Immature natural killer cell (primary cell): ENCODE data around the gene L3MBTL1. TPM values are rescaled to one million over a fixed set of nuclear protein-coding genes. Genes with fewer than 3 reads are reported as not detected.

ENCODE experiments used
- DNase-seq, 3 donors: peaks; one replicate each; pipeline ENCODE4 v3.0.0; 2022; ENCODE audit warnings: mixed read lengths in 1 of 3
- H3K27ac Mint-ChIP-seq, 6 donors: one replicate each; pipeline ENCODE4 v1.8.0; 2020; ENCODE audit warnings: mixed read lengths in 6 of 6, mild to moderate bottlenecking in 5 of 6, inconsistent platforms in 4 of 6, moderate library complexity in 3 of 6
- H3K27me3 Mint-ChIP-seq, 3 donors: one replicate each; pipeline ENCODE4 v1.8.0; 2020 to 2021; ENCODE audit warnings: low read depth in 3 of 3, mild to moderate bottlenecking in 3 of 3, mixed read lengths in 3 of 3, moderate library complexity in 3 of 3, inconsistent platforms in 1 of 3
- H3K36me3 Mint-ChIP-seq, 3 donors: one replicate each; pipeline ENCODE4 v1.8.0; 2020; ENCODE audit warnings: mixed read lengths in 3 of 3, inconsistent platforms in 2 of 3, mild to moderate bottlenecking in 2 of 3
- H3K4me1 Mint-ChIP-seq, 2 donors: one replicate each; pipeline ENCODE4 v1.8.0; 2020; ENCODE audit warnings: inconsistent platforms in 2 of 2, mild to moderate bottlenecking in 2 of 2, mixed read lengths in 2 of 2, moderate library complexity in 1 of 2
- H3K4me3 Mint-ChIP-seq, 5 donors: one replicate each; pipeline ENCODE4 v1.8.0; 2020; ENCODE audit warnings: mild to moderate bottlenecking in 5 of 5, mixed read lengths in 5 of 5, inconsistent platforms in 3 of 5, moderate library complexity in 3 of 5
- H3K9me3 Mint-ChIP-seq, 6 donors: one replicate each; pipeline ENCODE4 v1.8.0; 2020; ENCODE audit warnings: mild to moderate bottlenecking in 6 of 6, mixed read lengths in 6 of 6, inconsistent platforms in 4 of 6, moderate library complexity in 3 of 6
- polyA plus RNA-seq, 3 donors: library from polyadenylated mRNA; unstranded; fragments of 300-500 nt; fragmentation: Illumina TruSeq; gene quantifications; one replicate each; pipeline ENCODE4 v1.2.3, GENCODE V29; 2021

The L3MBTL1 gene
- polyA plus RNA-seq, 3 donors from 2014 or later = 0.91 to 1.8 TPM; not detected in 1

- Mint-ChIP-seq H3K27me3 (peaks cover 0 to 2% (median 0%) of the 10 kb centered on the region in 3 donors), H3K36me3 (peaks cover 0 to 3% (median 0%) of the 10 kb centered on the region in 3 donors), H3K4me1 (no peaks in the 10 kb centered on the region), H3K9me3 (no peaks in the 10 kb centered on the region), H3K27ac (no peak overlapping the region), H3K4me3 (no peak overlapping the region)
- no peak for DNase-seq
Observed at GRCh38 chr20:43542674-43543073, 35.2 kb downstream of the L3MBTL1 start.

GRCh38 chr20:43543138-43543537, 35.6 kb downstream of the L3MBTL1 start:
- Mint-ChIP-seq H3K4me3 (no peak overlapping the region), H3K27me3 (peaks cover 0 to 2% (median 0%) of the 10 kb centered on the region in 3 donors), H3K9me3 (no peaks in the 10 kb centered on the region), H3K36me3 (peaks cover 0 to 3% (median 0%) of the 10 kb centered on the region in 3 donors), H3K27ac (no peak overlapping the region), H3K4me1 (no peaks in the 10 kb centered on the region)
- no peak for DNase-seq

GRCh38 chr20:43544501-43544900, 37.0 kb downstream of the L3MBTL1 start:
- Mint-ChIP-seq H3K27me3 (peaks cover 0 to 2% (median 0%) of the 10 kb centered on the region in 3 donors), H3K4me3 (no peak overlapping the region), H3K27ac (no peak overlapping the region), H3K9me3 (no peaks in the 10 kb centered on the region), H3K36me3 (peaks cover 0 to 3% (median 0%) of the 10 kb centered on the region in 3 donors), H3K4me1 (no peaks in the 10 kb centered on the region)
- DNase-seq = no peak

GRCh38 chr20:43545837-43546578, 38.5 kb downstream of the L3MBTL1 start:
- H3K36me3 Mint-ChIP-seq = peaks cover 0 to 3% (median 0%) of the 10 kb centered on the region in 3 donors
- no peak overlapping the region for H3K4me3 Mint-ChIP-seq
- H3K27me3 Mint-ChIP-seq = peaks cover 0 to 2% (median 0%) of the 10 kb centered on the region in 3 donors
- H3K4me1 Mint-ChIP-seq = no peaks in the 10 kb centered on the region
- H3K27ac Mint-ChIP-seq = no peak overlapping the region
- no peak for DNase-seq
- H3K9me3 Mint-ChIP-seq = no peaks in the 10 kb centered on the region

- DNase-seq = no peak
- no peaks in the 10 kb centered on the region for H3K4me1 Mint-ChIP-seq
- no peak overlapping the region for H3K27ac Mint-ChIP-seq
- H3K27me3 Mint-ChIP-seq = no peaks in the 10 kb centered on the region
- peaks cover 0 to 3% (median 0%) of the 10 kb centered on the region in 3 donors for H3K36me3 Mint-ChIP-seq
- H3K9me3 Mint-ChIP-seq = no peaks in the 10 kb centered on the region
- no peak overlapping the region for H3K4me3 Mint-ChIP-seq
Observed at GRCh38 chr20:43548273-43548880, 40.9 kb downstream of the L3MBTL1 start.

GRCh38 chr20:43549416-43550065, 42.0 kb downstream of the L3MBTL1 start:
- no peaks in the 10 kb centered on the region for H3K27me3 Mint-ChIP-seq
- H3K9me3 Mint-ChIP-seq = no peaks in the 10 kb centered on the region
- no peak overlapping the region for H3K27ac Mint-ChIP-seq
- no peak for DNase-seq
- no peaks in the 10 kb centered on the region for H3K4me1 Mint-ChIP-seq
- peaks cover 0 to 3% (median 0%) of the 10 kb centered on the region in 3 donors for H3K36me3 Mint-ChIP-seq
- H3K4me3 Mint-ChIP-seq = no peak overlapping the region

- Mint-ChIP-seq H3K4me3 (no peak overlapping the region), H3K27me3 (no peaks in the 10 kb centered on the region), H3K36me3 (peaks cover 0 to 3% (median 0%) of the 10 kb centered on the region in 3 donors), H3K4me1 (no peaks in the 10 kb centered on the region), H3K27ac (no peak overlapping the region), H3K9me3 (no peaks in the 10 kb centered on the region)
- DNase-seq = no peak
Observed at GRCh38 chr20:43550456-43550855, 43.0 kb downstream of the L3MBTL1 start.

- DNase-seq = no peak
- H3K36me3 Mint-ChIP-seq = no peaks in the 10 kb centered on the region
- no peaks in the 10 kb centered on the region for H3K9me3 Mint-ChIP-seq
- H3K4me3 Mint-ChIP-seq = no peak overlapping the region
- H3K27me3 Mint-ChIP-seq = peaks cover 0 to 3% (median 0%) of the 10 kb centered on the region in 3 donors
- no peaks in the 10 kb centered on the region for H3K4me1 Mint-ChIP-seq
- no peak overlapping the region for H3K27ac Mint-ChIP-seq
Observed at GRCh38 chr20:43554369-43554768, 46.9 kb downstream of the L3MBTL1 start.

GRCh38 chr20:43558412-43559146, 51.1 kb downstream of the L3MBTL1 start, which contains the start of gene SGK2:
SGK2 (plus strand) TSS chr20:43559027; CDS start chr20:43566496, 7,469 bp downstream.
- no peak for DNase-seq
- Mint-ChIP-seq H3K27ac (no peak within 1 kb of the TSS), H3K4me1 (no peaks in the 10 kb centered on the region), H3K9me3 (no peaks in the 10 kb centered on the region), H3K36me3 (no peaks in the 10 kb centered on the region), H3K4me3 (no peak within 1 kb of the TSS), H3K27me3 (peaks cover 0 to 5% (median 0%) of the 10 kb centered on the region in 3 donors)

GRCh38 chr20:43559147-43559987, 51.9 kb downstream of the L3MBTL1 start:
- Mint-ChIP-seq H3K4me1 (no peaks in the 10 kb centered on the region), H3K27ac (no peak overlapping the region), H3K9me3 (no peaks in the 10 kb centered on the region), H3K27me3 (peaks cover 0 to 5% (median 0%) of the 10 kb centered on the region in 3 donors), H3K4me3 (no peak overlapping the region), H3K36me3 (no peaks in the 10 kb centered on the region)
- no peak for DNase-seq

GRCh38 chr20:43560974-43561373, 53.5 kb downstream of the L3MBTL1 start:
- H3K4me1 Mint-ChIP-seq = no peaks in the 10 kb centered on the region
- no peak overlapping the region for H3K27ac Mint-ChIP-seq
- no peaks in the 10 kb centered on the region for H3K9me3 Mint-ChIP-seq
- H3K36me3 Mint-ChIP-seq = no peaks in the 10 kb centered on the region
- H3K4me3 Mint-ChIP-seq = no peak overlapping the region
- DNase-seq = no peak
- H3K27me3 Mint-ChIP-seq = peaks cover 0 to 5% (median 0%) of the 10 kb centered on the region in 3 donors

GRCh38 chr20:43563429-43563828, 55.9 kb downstream of the L3MBTL1 start:
- no peak for DNase-seq
- Mint-ChIP-seq H3K4me1 (no peaks in the 10 kb centered on the region), H3K36me3 (no peaks in the 10 kb centered on the region), H3K4me3 (no peak overlapping the region), H3K27ac (no peak overlapping the region), H3K27me3 (peaks cover 0 to 2% (median 0%) of the 10 kb centered on the region in 3 donors), H3K9me3 (no peaks in the 10 kb centered on the region)

GRCh38 chr20:43563991-43564390, 56.5 kb downstream of the L3MBTL1 start:
- no peak for DNase-seq
- Mint-ChIP-seq H3K27ac (no peak overlapping the region), H3K9me3 (no peaks in the 10 kb centered on the region), H3K4me1 (no peaks in the 10 kb centered on the region), H3K36me3 (no peaks in the 10 kb centered on the region), H3K4me3 (no peak overlapping the region), H3K27me3 (peaks cover 0 to 2% (median 0%) of the 10 kb centered on the region in 3 donors)
